Effector memory CD8-positive, alpha-beta T cell (primary cell): ENCODE data around the gene TLR7.

ENCODE experiments used
- ATAC-seq: fragments of 150-1000 bp; cut with Tn5 transposase; replicated peaks from 2 replicates; pipeline ENCODE4 v1.10.0; 2021; ENCODE audit warnings: mild to moderate bottlenecking, moderate library complexity
- DNase-seq, 3 experiments: peaks; one replicate each; pipeline ENCODE4 v3.0.0; 2021
- H3K27ac Mint-ChIP-seq, 2 donors: one replicate each; pipeline ENCODE4 v1.8.0; 2022; ENCODE audit warnings: mild to moderate bottlenecking in 2 of 2, mixed read lengths in 2 of 2, moderate library complexity in 2 of 2
- H3K27me3 Mint-ChIP-seq, 2 donors: one replicate each; pipeline ENCODE4 v1.8.0; 2022; ENCODE audit warnings: mixed read lengths in 2 of 2
- H3K36me3 Mint-ChIP-seq: one replicate; pipeline ENCODE4 v1.8.0; 2022; ENCODE audit warnings: mild to moderate bottlenecking, moderate library complexity, mixed read lengths; ENCODE audit not compliant: insufficient read depth
- H3K4me1 Mint-ChIP-seq, 2 donors: one replicate each; pipeline ENCODE4 v1.8.0; 2022; ENCODE audit warnings: low read depth in 2 of 2, mixed read lengths in 2 of 2
- H3K4me3 Mint-ChIP-seq, 2 donors: one replicate each; pipeline ENCODE4 v1.8.0; 2022; ENCODE audit warnings: mild to moderate bottlenecking in 2 of 2, mixed read lengths in 2 of 2, moderate library complexity in 2 of 2
- H3K9me3 Mint-ChIP-seq, 2 donors: one replicate each; pipeline ENCODE4 v1.8.0; 2022; ENCODE audit warnings: mixed read lengths in 2 of 2

Gene TLR7

GRCh38 chrX:12872741-12873140 lies 5.9 kb downstream of the TLR7 start:
- peaks cover 13 to 14% of the 10 kb centered on the region in 2 donors for H3K27me3 Mint-ChIP-seq
- H3K27ac Mint-ChIP-seq, result no peak overlapping the region
- no peaks in the 10 kb centered on the region for H3K4me1 Mint-ChIP-seq
- ATAC-seq (no peak), DNase-seq (no peak)
- H3K4me3 Mint-ChIP-seq, result no peak overlapping the region
- no peaks in the 10 kb centered on the region for H3K36me3 Mint-ChIP-seq
- no peaks in the 10 kb centered on the region for H3K9me3 Mint-ChIP-seq

GRCh38 chrX:12874581-12874980 lies 7.7 kb downstream of the TLR7 start:
- ATAC-seq (no peak), DNase-seq (no peak)
- Mint-ChIP-seq H3K9me3 (no peaks in the 10 kb centered on the region), H3K27ac (no peak overlapping the region), H3K27me3 (peaks cover 7 to 13% of the 10 kb centered on the region in 2 donors), H3K4me3 (no peak overlapping the region), H3K4me1 (no peaks in the 10 kb centered on the region), H3K36me3 (no peaks in the 10 kb centered on the region)

GRCh38 chrX:12877386-12877785 lies 10.5 kb downstream of the TLR7 start:
- no peak for DNase-seq
- Mint-ChIP-seq H3K27me3 (peaks cover 13 to 17% of the 10 kb centered on the region in 2 donors), H3K9me3 (no peaks in the 10 kb centered on the region), H3K27ac (no peak overlapping the region), H3K4me3 (no peak overlapping the region), H3K36me3 (no peaks in the 10 kb centered on the region), H3K4me1 (no peaks in the 10 kb centered on the region)
- no peak for ATAC-seq

GRCh38 chrX:12878536-12878935 lies 11.7 kb downstream of the TLR7 start:
- Mint-ChIP-seq H3K36me3 (no peaks in the 10 kb centered on the region), H3K4me1 (no peaks in the 10 kb centered on the region), H3K9me3 (no peaks in the 10 kb centered on the region), H3K27ac (no peak overlapping the region), H3K27me3 (peaks cover 16 to 18% of the 10 kb centered on the region in 2 donors), H3K4me3 (no peak overlapping the region)
- ATAC-seq (no peak), DNase-seq (no peak)

- no peaks in the 10 kb centered on the region for H3K4me1 Mint-ChIP-seq
- H3K4me3 Mint-ChIP-seq, result no peak overlapping the region
Measured at GRCh38 chrX:12881914-12882313, 15.0 kb downstream of the TLR7 start.

GRCh38 chrX:12885508-12885907 lies 18.6 kb downstream of the TLR7 start:
- Mint-ChIP-seq H3K9me3 (no peaks in the 10 kb centered on the region), H3K4me3 (no peak overlapping the region), H3K4me1 (no peaks in the 10 kb centered on the region), H3K27me3 (peaks cover 22 to 36% of the 10 kb centered on the region in 2 donors), H3K36me3 (no peaks in the 10 kb centered on the region), H3K27ac (no peak overlapping the region)
- ATAC-seq, result no peak
- DNase-seq, result no peak

More at GRCh38 chrX:12881914-12882313, 15.0 kb downstream of the TLR7 start:
- H3K27ac Mint-ChIP-seq, result no peak overlapping the region
- ATAC-seq (no peak), DNase-seq (no peak)
- no peaks in the 10 kb centered on the region for H3K36me3 Mint-ChIP-seq
- H3K9me3 Mint-ChIP-seq, result no peaks in the 10 kb centered on the region
- peaks cover 22 to 36% of the 10 kb centered on the region in 2 donors for H3K27me3 Mint-ChIP-seq

- no peaks in the 10 kb centered on the region for H3K36me3 Mint-ChIP-seq
- H3K4me1 Mint-ChIP-seq, result no peaks in the 10 kb centered on the region
- H3K27ac Mint-ChIP-seq, result no peak overlapping the region
- H3K9me3 Mint-ChIP-seq, result no peaks in the 10 kb centered on the region
- DNase-seq (no peak), ATAC-seq (no peak)
- no peak overlapping the region for H3K4me3 Mint-ChIP-seq
- peaks cover 21 to 35% of the 10 kb centered on the region in 2 donors for H3K27me3 Mint-ChIP-seq
Measured at GRCh38 chrX:12886545-12886944, 19.7 kb downstream of the TLR7 start.

- Mint-ChIP-seq H3K4me3 (no peak overlapping the region), H3K36me3 (no peaks in the 10 kb centered on the region), H3K27me3 (peaks cover 15 to 29% of the 10 kb centered on the region in 2 donors), H3K27ac (no peak overlapping the region), H3K4me1 (no peaks in the 10 kb centered on the region), H3K9me3 (no peaks in the 10 kb centered on the region)
- ATAC-seq (no peak), DNase-seq (no peak)
Measured at GRCh38 chrX:12887141-12887540, 20.3 kb downstream of the TLR7 start.

- DNase-seq (no peak), ATAC-seq (no peak)
- Mint-ChIP-seq H3K9me3 (no peaks in the 10 kb centered on the region), H3K27ac (no peak overlapping the region), H3K27me3 (peaks cover 13 to 26% of the 10 kb centered on the region in 2 donors), H3K36me3 (no peaks in the 10 kb centered on the region), H3K4me3 (no peak overlapping the region), H3K4me1 (no peaks in the 10 kb centered on the region)
Measured at GRCh38 chrX:12887767-12888166, 20.9 kb downstream of the TLR7 start.

- Mint-ChIP-seq H3K27ac (no peak overlapping the region), H3K36me3 (no peaks in the 10 kb centered on the region), H3K4me1 (no peaks in the 10 kb centered on the region), H3K9me3 (no peaks in the 10 kb centered on the region), H3K4me3 (no peak overlapping the region), H3K27me3 (peaks cover 6% of the 10 kb centered on the region in 2 donors)
- ATAC-seq (peak; percentile 22), DNase-seq (no peak)
Measured at GRCh38 chrX:12890467-12890866, 23.6 kb downstream of the TLR7 start.

- DNase-seq (no peak), ATAC-seq (no peak)
- Mint-ChIP-seq H3K9me3 (no peaks in the 10 kb centered on the region), H3K36me3 (no peaks in the 10 kb centered on the region), H3K4me3 (no peak overlapping the region), H3K4me1 (no peaks in the 10 kb centered on the region), H3K27me3 (peaks cover 3 to 4% of the 10 kb centered on the region in 2 donors), H3K27ac (no peak overlapping the region)
Measured at GRCh38 chrX:12891171-12891570, 24.3 kb downstream of the TLR7 start.

GRCh38 chrX:12891915-12892506 lies 25.1 kb downstream of the TLR7 start:
- Mint-ChIP-seq H3K9me3 (no peaks in the 10 kb centered on the region), H3K27ac (peak overlapping the region in 1 of 2 donors; percentile 17), H3K4me1 (no peaks in the 10 kb centered on the region), H3K4me3 (no peak overlapping the region), H3K36me3 (no peaks in the 10 kb centered on the region), H3K27me3 (no peaks in the 10 kb centered on the region)
- ATAC-seq (no peak), DNase-seq (no peak)

- H3K27ac Mint-ChIP-seq, result no peak overlapping the region
- ATAC-seq (no peak), DNase-seq (no peak)
- no peaks in the 10 kb centered on the region for H3K36me3 Mint-ChIP-seq
- H3K9me3 Mint-ChIP-seq, result no peaks in the 10 kb centered on the region
- H3K27me3 Mint-ChIP-seq, result no peaks in the 10 kb centered on the region
- no peaks in the 10 kb centered on the region for H3K4me1 Mint-ChIP-seq
- no peak overlapping the region for H3K4me3 Mint-ChIP-seq
Measured at GRCh38 chrX:12892716-12893115, 25.8 kb downstream of the TLR7 start.

GRCh38 chrX:12894074-12895030 lies 27.5 kb downstream of the TLR7 start:
- peak; percentile 47 for ATAC-seq
- Mint-ChIP-seq H3K27me3 (no peaks in the 10 kb centered on the region), H3K4me3 (no peak overlapping the region), H3K4me1 (no peaks in the 10 kb centered on the region), H3K36me3 (no peaks in the 10 kb centered on the region), H3K9me3 (no peaks in the 10 kb centered on the region), H3K27ac (peak overlapping the region in 1 of 2 donors; percentile 28)
- peak; percentile 3 to 15 (median 10) for DNase-seq
